OCI-LY1 (cell line): Measurements from ENCODE around the gene ITGA6.

ENCODE experiments used
- H2AFZ ChIP-seq: fragments of 200-600 bp; sonication (generic), shearing (Covaris generic); 2 replicates; pipeline ENCODE4 v1.6.0; 2014; ENCODE audit warnings: antibody characterized with exemption, mild to moderate bottlenecking, low read length
- H3F3A ChIP-seq: fragments of 200-600 bp; sonication (generic), shearing (Covaris generic); 2 replicates; pipeline ENCODE4 v1.6.0; 2014; ENCODE audit warnings: mild to moderate bottlenecking, antibody characterized with exemption, low read length, moderate library complexity; ENCODE audit not compliant: insufficient read depth
- H3K27ac ChIP-seq: fragments of 200-600 bp; sonication (generic); 2 replicates; pipeline ENCODE4 v1.5.1; 2014; ENCODE audit warnings: low read length, mixed run types, mild to moderate bottlenecking, low read depth; ENCODE audit not compliant: poor library complexity, severe bottlenecking
- H3K27me3 ChIP-seq: fragments of 200-600 bp; sonication (generic); 2 replicates; pipeline ENCODE4 v1.6.0; 2014; ENCODE audit warnings: antibody characterized with exemption, mild to moderate bottlenecking, low read length, moderate library complexity; ENCODE audit not compliant: insufficient read depth
- H3K36me3 ChIP-seq: fragments of 200-600 bp; sonication (generic); 2 replicates; pipeline ENCODE4 v1.6.1; 2014; ENCODE audit warnings: mild to moderate bottlenecking, antibody characterized with exemption, low read length, moderate library complexity, mixed read lengths; ENCODE audit not compliant: insufficient read depth
- H3K4me1 ChIP-seq: fragments of 200-600 bp; sonication (generic); 2 replicates; pipeline ENCODE4 v1.5.1; 2014; ENCODE audit warnings: mild to moderate bottlenecking, low read length, moderate library complexity; ENCODE audit not compliant: insufficient read depth, severe bottlenecking
- H3K4me2 ChIP-seq: fragments of 200-600 bp; sonication (generic), shearing (Covaris generic); 2 replicates; pipeline ENCODE4 v1.6.1; 2014; ENCODE audit warnings: low read length
- H3K4me3 ChIP-seq: fragments of 200-600 bp; sonication (generic); 2 replicates; pipeline ENCODE4 v1.5.1; 2014; ENCODE audit warnings: low read length, low read depth, mild to moderate bottlenecking, mixed read lengths; ENCODE audit not compliant: poor library complexity, severe bottlenecking
- H3K79me2 ChIP-seq: fragments of 200-600 bp; shearing (Covaris generic); 2 replicates; pipeline ENCODE4 v1.6.1; 2016; ENCODE audit warnings: mixed run types, low read length, mixed read lengths; ENCODE audit not compliant: insufficient read depth
- H3K9ac ChIP-seq: fragments of 200-600 bp; sonication (generic), shearing (Covaris generic); 2 replicates; pipeline ENCODE4 v1.6.1; 2014; ENCODE audit warnings: mild to moderate bottlenecking, low read length, mixed read lengths
- H3K9me2 ChIP-seq: fragments of 200-600 bp; sonication (generic), shearing (Covaris generic); 2 replicates; pipeline ENCODE4 v1.6.1; 2014; ENCODE audit warnings: low read depth, mild to moderate bottlenecking, low read length, mixed read lengths
- H3K9me3 ChIP-seq: fragments of 200-600 bp; shearing (Covaris generic); 2 replicates; pipeline ENCODE4 v1.6.1; 2014; ENCODE audit warnings: low read length, mixed read lengths
- H4K20me1 ChIP-seq: fragments of 200-600 bp; sonication (generic), shearing (Covaris generic); 2 replicates; pipeline ENCODE4 v1.6.0; 2016; ENCODE audit warnings: mild to moderate bottlenecking, low read length; ENCODE audit not compliant: insufficient read depth
- EZH2 ChIP-seq: fragments of 200-600 bp; sonication (generic), shearing (Covaris generic); IDR thresholded peaks from 2 replicates; pipeline ENCODE4 v1.8.0; 2017; ENCODE audit warnings: borderline replicate concordance, mixed run types, mild to moderate bottlenecking, antibody characterized with exemption, low read length, moderate library complexity, mixed read lengths
- TF ChIP-seq, protein P1 (sequence below): fragments of 200-600 bp; sonication (generic), shearing (Covaris generic); IDR thresholded peaks from 2 replicates; pipeline ENCODE4 v1.5.1; 2017; ENCODE audit warnings: mild to moderate bottlenecking, antibody characterized with exemption, low read length, moderate library complexity, mixed read lengths

Gene ITGA6

DNA sequence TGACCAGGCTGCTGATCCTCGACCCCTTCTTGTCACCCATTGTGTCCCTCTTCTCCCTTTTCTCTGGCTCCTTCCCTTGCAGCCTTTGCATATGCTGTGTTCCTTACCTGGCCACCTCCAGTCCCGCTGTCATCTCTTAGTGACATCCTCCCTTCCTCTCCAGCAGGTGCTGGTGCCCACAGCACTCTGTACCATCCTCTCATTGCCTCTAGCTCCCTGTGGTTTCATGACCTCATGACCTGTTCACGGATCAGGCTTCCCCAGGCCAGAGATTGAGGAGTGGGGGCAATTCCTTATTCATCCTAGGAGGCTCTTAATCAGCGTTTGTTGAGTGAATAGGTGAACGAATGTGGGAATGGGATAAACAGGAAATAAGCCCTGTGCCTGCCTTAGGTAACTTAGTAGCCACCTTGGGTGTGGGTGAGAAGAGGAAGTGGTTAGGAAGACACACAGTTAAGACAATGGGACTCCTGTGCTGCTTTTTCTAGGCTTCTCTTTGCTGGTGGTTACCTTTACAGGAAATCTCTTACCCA is 35.5 kb downstream of the ITGA6 start:
- Histone ChIP-seq H3K36me3 (no peaks in the 10 kb centered on the region), H3K4me1 (peaks cover 17% of the 10 kb centered on the region), H3K4me2 (peak overlapping the region; percentile 20; the same call in 1 of the 2 replicates), H2AFZ (no peak overlapping the region), H3K79me2 (no peaks in the 10 kb centered on the region), H3K27me3 (no peaks in the 10 kb centered on the region), H3K9me2 (no peaks in the 10 kb centered on the region), H3K4me3 (no peak overlapping the region), H3F3A (no peaks in the 10 kb centered on the region), H3K9me3 (no peaks in the 10 kb centered on the region), H3K27ac (no peak overlapping the region), H4K20me1 (no peaks in the 10 kb centered on the region), H3K9ac (no peak overlapping the region)
- TF ChIP-seq, protein P1, sequence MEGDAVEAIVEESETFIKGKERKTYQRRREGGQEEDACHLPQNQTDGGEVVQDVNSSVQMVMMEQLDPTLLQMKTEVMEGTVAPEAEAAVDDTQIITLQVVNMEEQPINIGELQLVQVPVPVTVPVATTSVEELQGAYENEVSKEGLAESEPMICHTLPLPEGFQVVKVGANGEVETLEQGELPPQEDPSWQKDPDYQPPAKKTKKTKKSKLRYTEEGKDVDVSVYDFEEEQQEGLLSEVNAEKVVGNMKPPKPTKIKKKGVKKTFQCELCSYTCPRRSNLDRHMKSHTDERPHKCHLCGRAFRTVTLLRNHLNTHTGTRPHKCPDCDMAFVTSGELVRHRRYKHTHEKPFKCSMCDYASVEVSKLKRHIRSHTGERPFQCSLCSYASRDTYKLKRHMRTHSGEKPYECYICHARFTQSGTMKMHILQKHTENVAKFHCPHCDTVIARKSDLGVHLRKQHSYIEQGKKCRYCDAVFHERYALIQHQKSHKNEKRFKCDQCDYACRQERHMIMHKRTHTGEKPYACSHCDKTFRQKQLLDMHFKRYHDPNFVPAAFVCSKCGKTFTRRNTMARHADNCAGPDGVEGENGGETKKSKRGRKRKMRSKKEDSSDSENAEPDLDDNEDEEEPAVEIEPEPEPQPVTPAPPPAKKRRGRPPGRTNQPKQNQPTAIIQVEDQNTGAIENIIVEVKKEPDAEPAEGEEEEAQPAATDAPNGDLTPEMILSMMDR: no peak
- no peak for TF ChIP-seq EZH2

DNA sequence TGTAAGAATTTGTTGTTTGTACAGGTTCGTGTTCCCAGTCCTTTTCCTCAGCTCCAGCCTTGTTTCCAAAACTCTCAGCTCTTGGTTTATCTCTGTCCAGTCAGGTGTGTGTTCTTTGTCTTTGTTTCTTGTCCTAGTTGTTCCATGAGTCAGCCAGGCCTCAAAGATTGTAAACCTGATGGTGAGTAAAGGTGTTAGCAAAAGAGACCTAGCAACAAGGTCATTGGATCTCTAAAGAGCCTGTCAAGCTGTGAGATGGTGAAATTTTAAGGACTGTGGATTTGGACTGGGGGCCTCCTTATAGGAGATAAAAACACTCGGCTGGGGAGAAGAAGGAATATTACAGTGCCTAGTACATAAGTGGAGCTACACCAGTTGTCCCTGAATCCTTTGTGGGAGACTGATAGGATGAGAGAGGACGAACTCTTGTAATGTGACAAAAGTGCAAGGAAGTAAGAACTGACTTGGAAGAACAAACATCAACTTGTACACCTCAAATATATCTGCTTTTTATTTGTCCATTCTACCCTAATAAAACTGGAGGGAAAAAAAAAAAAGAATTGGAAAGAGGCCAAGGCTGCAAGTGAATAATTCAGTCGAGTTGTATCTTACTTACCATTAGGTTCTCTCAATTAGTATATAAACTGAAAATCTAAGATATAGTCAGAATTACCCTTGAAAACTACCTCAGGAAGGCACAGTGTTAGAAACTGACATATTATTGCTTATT is 37.2 kb downstream of the ITGA6 start:
- H3K4me2 ChIP-seq: no peak overlapping the region

DNA sequence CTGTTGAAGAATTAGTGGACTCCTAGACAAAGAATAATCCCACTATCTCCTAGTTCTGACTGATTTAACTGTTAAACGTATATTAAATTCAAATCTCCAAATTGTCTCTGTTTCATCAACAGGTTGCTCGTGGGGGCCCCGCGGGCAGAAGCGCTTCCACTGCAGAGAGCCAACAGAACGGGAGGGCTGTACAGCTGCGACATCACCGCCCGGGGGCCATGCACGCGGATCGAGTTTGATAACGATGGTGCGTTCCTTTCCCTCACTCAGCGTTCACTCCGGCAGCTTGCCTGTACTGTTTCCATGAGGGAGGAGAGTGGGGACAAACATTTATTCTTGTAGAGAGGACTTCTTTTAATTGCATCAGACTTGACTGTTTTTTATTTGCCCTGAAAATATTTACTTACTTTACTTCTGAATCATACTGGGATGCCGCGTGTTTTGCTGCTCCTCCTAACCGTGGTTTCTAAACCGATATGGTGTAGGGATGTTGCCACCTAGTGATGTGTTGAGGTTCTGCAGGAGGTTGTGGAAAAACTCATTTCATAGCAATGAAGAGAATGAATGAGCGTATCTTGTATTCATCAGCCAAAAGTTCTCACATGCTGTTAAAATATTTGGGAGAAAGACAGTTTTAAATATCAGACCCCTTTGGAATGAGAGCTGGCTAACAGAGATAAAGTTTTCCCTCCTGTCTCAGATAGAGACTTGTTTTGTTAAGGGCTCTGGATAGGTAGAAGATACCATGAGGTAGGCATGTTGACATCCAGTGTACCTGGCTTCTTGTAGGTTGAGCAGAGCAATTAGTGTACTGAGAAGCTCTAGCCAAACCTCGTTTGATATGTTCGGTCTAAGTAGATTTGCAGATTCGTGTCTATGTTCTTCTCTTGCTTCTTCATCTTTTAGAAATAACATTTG is 38.3 kb downstream of the ITGA6 start:
- H3K9me2 ChIP-seq: no peaks in the 10 kb centered on the region
- H3K4me3 ChIP-seq: no peak overlapping the region
- TF ChIP-seq, protein P1: peak; percentile 83
- TF ChIP-seq EZH2: no peak
- H3K9me3 ChIP-seq: no peaks in the 10 kb centered on the region
- no peaks in the 10 kb centered on the region; the same call in 1 of the 2 replicates for H3F3A ChIP-seq
- H4K20me1 ChIP-seq: no peaks in the 10 kb centered on the region
- no peak overlapping the region for H3K9ac ChIP-seq
- no peaks in the 10 kb centered on the region for H3K27me3 ChIP-seq
- peaks cover 17% of the 10 kb centered on the region for H3K4me1 ChIP-seq
- no peak overlapping the region for H2AFZ ChIP-seq
- H3K27ac ChIP-seq: no peak overlapping the region
- no peak overlapping the region for H3K4me2 ChIP-seq
- H3K79me2 ChIP-seq: no peaks in the 10 kb centered on the region
- H3K36me3 ChIP-seq: no peaks in the 10 kb centered on the region

More for the DNA sequence above, 37.2 kb downstream of the ITGA6 start:
- TF ChIP-seq, protein P1: no peak
- TF ChIP-seq EZH2: no peak
- no peaks in the 10 kb centered on the region for H3K9me2 ChIP-seq
- peaks cover 17% of the 10 kb centered on the region for H3K4me1 ChIP-seq
- no peaks in the 10 kb centered on the region for H3K36me3 ChIP-seq
- H3K27me3 ChIP-seq: no peaks in the 10 kb centered on the region
- no peak overlapping the region for H3K27ac ChIP-seq
- no peak overlapping the region for H2AFZ ChIP-seq
- no peak overlapping the region for H3K9ac ChIP-seq
- no peaks in the 10 kb centered on the region; the same call in 1 of the 2 replicates for H3F3A ChIP-seq
- no peaks in the 10 kb centered on the region for H4K20me1 ChIP-seq
- no peak overlapping the region for H3K4me3 ChIP-seq
- H3K79me2 ChIP-seq: no peaks in the 10 kb centered on the region
- no peaks in the 10 kb centered on the region for H3K9me3 ChIP-seq
